ENCODE data around the gene BIRC6.

- TF ChIP-seq EZH2phosphoT487 (IDR thresholded peaks at IDR 0.05; ENCODE audit: borderline replicate concordance, low read length) (no peak), CTCF (IDR thresholded peaks at IDR 0.05; ENCODE audit: low read depth, low read length, poor library complexity, severe bottlenecking) (no peak)
These were observed 138.3 kb downstream of the BIRC6 start for GRCh38 chr2:32495139-32495538.
